Eye (tissue), 1 donor: ENCODE results near the gene ELP6.

Experiments
- DNase-seq: peaks from one replicate; pipeline ENCODE4 v3.0.0-alpha.2; 2015

The ELP6 gene, protein sequence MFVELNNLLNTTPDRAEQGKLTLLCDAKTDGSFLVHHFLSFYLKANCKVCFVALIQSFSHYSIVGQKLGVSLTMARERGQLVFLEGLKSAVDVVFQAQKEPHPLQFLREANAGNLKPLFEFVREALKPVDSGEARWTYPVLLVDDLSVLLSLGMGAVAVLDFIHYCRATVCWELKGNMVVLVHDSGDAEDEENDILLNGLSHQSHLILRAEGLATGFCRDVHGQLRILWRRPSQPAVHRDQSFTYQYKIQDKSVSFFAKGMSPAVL

GRCh38 chr3:47513125-47513929 lies at the start of gene ELP6:
Gene ELP6, minus strand, starts transcription at chr3:47513712. Its CDS starts 122 bp downstream, at chr3:47513590.
- peak; percentile 99 for DNase-seq

- no peak for DNase-seq
These were observed 42.8 kb upstream of the ELP6 start for GRCh38 chr3:47556351-47556750.

GRCh38 chr3:47554335-47554734 lies 40.8 kb upstream of the ELP6 start:
- DNase-seq, result no peak

DNA sequence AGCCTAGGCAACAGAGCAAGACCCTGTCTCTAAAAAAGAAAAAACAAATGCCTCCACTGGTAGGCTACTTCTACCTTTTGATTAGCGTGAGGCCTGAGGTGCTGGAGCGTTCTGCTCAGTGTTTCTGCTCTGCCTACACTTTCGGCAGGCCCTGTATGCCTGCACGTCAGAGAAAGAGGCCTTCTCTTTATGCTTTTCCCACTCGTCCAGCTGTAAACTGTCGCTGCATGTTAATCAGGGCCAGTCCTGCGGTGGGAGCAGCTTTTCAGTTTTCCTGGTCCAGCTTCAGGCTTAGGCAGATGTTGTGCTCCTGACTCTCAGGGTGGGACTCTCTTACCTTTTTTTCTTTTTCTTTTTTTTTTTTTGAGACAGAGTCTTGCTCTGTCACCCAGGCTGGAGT lies 39.9 kb upstream of the ELP6 start:
- no peak for DNase-seq

GRCh38 chr3:47542471-47543173 lies 29.1 kb upstream of the ELP6 start:
- peak; percentile 76 for DNase-seq

GRCh38 chr3:47541583-47542108 lies 28.1 kb upstream of the ELP6 start:
- no peak for DNase-seq

DNA sequence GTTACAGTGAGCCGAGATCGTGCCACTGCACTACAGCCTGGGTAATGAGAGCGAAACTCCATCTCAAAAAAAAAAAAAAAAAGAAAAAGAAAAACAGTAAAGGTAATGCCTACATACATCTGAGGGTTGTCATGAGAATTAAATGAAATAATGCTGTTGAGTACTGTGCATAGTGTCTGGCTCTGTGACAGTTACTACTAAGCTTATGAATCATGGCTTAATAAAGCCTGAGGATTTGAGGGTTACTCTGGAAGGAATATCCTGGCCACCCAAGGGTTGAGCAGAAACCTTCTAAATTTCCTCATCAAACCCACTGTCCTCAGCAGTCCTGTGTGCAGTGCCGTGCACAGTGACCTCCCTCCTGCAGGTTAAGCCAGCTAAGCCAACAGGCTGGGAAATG lies 26.8 kb upstream of the ELP6 start:
- DNase-seq, result no peak

DNA sequence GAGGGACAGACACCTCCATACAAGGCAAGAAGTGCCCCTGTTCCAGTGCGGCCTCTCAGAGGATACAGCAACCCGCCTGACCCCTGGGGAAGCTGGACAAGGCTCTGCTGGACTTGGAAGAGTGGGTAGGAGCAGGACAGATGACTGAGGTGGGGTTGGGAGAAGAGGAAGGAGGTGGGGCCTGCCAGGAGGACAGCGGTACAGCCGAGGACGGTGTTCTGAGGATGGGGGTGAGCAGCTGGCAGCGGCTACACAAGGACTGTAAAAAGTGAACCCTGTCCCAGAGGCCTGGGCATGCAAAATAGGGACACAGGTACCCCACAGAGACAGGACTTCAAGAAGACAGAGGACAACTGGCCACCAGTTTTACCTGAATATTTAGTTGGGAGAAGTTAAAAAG lies 23.5 kb upstream of the ELP6 start:
- DNase-seq, result no peak

GRCh38 chr3:47536221-47536891 lies 22.8 kb upstream of the ELP6 start:
- peak; percentile 24 for DNase-seq

GRCh38 chr3:47533996-47534454 lies 20.5 kb upstream of the ELP6 start:
- no peak for DNase-seq

GRCh38 chr3:47533481-47533880 lies 20.0 kb upstream of the ELP6 start:
- no peak for DNase-seq

- DNase-seq, result no peak
These were observed 14.6 kb upstream of the ELP6 start for GRCh38 chr3:47527952-47528725.

- DNase-seq, result no peak
These were observed 12.1 kb upstream of the ELP6 start for GRCh38 chr3:47525617-47526016.

DNA sequence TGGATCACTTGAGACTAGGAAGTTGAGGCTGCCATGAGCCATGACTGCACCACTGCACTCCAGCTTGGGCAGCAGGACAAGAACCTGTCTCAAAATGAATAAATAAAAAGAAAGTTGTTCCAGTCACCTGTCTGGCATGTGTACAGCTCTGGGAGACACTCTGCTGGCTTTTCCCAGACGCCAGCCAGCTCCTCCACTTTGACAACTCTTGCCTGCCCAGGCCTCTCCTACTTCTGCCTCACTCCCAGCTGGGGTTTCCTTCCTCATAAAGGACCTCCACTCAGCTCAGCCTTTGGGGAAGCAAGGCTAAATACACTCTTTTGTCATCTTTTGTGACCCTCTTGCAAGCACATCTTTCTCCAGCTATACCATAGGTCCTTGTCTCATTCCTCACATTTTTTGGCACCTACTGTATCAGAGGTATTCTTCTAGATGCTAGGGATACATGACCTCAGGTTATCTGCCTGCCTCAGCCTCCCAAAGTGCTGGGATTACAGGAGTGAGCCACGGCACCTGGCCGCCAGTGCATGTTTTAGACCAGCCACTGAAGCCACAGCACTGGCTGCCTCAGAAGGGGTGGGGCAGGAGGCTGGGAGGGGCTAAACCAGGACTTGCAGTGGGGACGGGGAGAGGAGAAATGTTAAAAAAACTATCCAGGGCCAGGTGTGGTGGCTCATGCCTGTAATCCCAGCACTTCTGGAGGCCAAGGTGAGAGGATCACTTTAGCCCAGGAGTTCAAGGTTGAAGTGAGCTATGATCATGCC lies 10.0 kb upstream of the ELP6 start:
- no peak for DNase-seq

DNA sequence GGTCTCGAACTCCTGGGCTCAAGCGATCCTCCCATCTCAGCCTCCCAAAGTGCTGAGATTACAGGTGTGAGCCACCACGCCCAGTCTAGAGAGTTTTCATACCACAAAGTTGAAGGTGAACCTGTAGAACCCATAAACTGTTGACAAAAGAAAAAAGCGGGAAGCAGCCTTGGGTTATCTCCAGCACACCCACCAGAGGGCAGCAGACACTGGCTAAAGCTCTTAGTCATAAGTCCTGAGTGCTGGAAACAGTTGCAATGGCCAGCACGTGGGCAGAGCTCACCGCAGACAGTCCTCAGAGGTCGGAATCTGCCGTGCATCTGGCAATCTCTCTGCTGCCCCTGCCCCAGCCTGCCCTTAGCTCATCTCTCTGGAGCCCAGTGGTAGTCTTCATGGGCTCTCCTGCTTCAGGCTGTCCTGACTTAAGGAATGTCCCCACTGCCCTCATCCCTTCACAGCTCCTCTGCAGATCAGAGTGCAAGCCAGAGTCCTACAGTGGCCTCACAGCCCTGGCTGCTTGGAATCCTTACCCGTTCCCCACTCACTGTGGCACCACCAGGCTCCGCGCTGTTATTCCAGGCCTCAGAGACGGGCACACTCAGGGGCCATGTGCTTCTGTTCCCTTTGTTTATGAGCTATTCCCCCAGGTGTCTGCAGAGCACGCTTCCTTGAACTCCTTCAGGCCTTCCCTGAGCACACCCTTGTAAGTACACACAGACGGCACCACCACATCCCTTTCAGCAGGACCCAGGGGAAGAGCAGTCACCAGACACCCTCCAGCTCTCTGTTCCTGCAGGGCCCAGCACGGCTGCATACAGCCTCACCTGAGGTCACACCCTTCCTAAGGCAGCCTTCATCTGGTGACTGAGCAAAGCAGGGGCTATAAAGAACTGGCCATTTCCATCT lies 8.8 kb upstream of the ELP6 start:
- peak; percentile 96 for DNase-seq

GRCh38 chr3:47520756-47521155 lies 7.2 kb upstream of the ELP6 start:
- DNase-seq, result no peak

GRCh38 chr3:47517937-47518336 lies 4.4 kb upstream of the ELP6 start:
- DNase-seq, result no peak

DNA sequence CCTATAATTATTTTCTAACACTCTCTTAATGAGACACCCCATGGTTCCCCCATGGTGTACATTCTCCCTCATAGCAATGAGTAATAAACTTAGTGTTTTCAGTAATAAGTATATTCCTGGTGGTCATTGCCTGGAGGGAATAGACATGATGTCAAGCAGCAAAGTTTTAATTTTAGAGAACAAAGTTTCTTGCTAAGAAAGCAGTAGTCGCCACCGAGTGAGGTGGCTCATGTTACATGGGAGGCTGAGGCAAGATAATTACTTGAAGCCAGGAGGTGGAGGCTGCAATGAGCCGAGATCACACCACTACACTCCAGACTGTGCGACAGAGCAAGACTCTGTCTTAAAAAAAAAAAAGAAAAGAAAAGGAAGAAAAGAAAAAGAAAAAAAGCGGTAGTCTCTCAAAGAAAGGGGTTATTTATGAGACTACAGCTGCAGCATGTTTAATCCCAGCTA lies 2.4 kb upstream of the ELP6 start:
- DNase-seq, result peak; percentile 6

DNA sequence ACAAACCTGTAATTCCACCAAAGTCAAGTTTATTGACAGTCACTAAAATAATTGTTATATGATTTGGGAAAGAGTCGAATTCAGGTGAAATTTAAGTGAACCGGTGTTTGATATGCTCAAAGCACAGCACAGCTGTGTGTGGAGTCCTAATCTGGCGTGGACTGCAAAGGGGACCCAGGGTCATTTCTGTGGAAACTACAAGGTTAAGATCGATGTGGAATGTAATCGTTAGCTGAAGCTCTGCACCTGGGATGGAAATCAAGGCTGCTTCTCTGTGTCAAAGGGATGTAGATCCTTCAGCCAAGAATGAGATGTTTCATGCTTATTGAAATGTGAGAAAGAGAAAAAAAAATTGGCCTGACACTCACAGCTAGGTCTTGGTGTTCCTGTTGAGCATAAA lies 1.6 kb upstream of the ELP6 start:
- no peak for DNase-seq
